IMR-90 (cell line): Measurements from ENCODE around the gene C15orf62. TPM values are rescaled to one million over a fixed set of nuclear protein-coding genes. Genes with fewer than 3 reads are reported as not detected.

ENCODE experiments used
- ATAC-seq: fragments of 200-7000 bp; cut with Tn5 transposase; 2 replicates; pipeline ENCODE4 v1.9.1; 2020; ENCODE audit warnings: low read depth, mild to moderate bottlenecking, moderate library complexity
- BruUV-seq: library from RNA; stranded (reverse); fragments of 400-500 nt; replicated peaks from 2 replicates; lab custom pipeline; 2021; lab: Mats Ljungman, UMichigan
- CTCF ChIA-PET: fragments of 300-600 bp; formaldehyde crosslinking; extraction: SDS; loops from one replicate; lab custom pipeline; 2021; ENCODE audit warnings: antibody characterized with exemption; lab: Yijun Ruan, JAX
- POLR2A ChIA-PET: fragments of 300-600 bp; sonication (Branson Sonifier 250); formaldehyde crosslinking; loops from one replicate; lab custom pipeline; 2022; ENCODE audit warnings: antibody characterized with exemption; ENCODE audit not compliant: unreplicated experiment; lab: Charles Lee
- DNase-seq: peaks from one replicate; pipeline ENCODE4 v3.0.0; 2013
- H2AFZ ChIP-seq: replicated peaks from 2 replicates; pipeline ENCODE3; 2013; ENCODE audit warnings: low read length, mild to moderate bottlenecking; ENCODE audit not compliant: poor library complexity
- H2AK5ac ChIP-seq: 2 replicates; pipeline ENCODE4 v1.6.1; 2013; ENCODE audit warnings: low read depth, low read length, inconsistent platforms
- H2AK9ac ChIP-seq: replicated peaks from 2 replicates; pipeline ENCODE3; 2013; ENCODE audit warnings: mild to moderate bottlenecking, low read depth, low read length, moderate library complexity; ENCODE audit not compliant: poor library complexity
- H2BK120ac ChIP-seq: 2 replicates; pipeline ENCODE4 v1.6.1; 2013; ENCODE audit warnings: low read depth, low read length, inconsistent platforms
- H2BK15ac ChIP-seq: 3 replicates; pipeline ENCODE4 v1.6.1; 2013; ENCODE audit warnings: low read depth, low read length, inconsistent platforms
- H2BK20ac ChIP-seq: 2 replicates; pipeline ENCODE4 v1.6.1; 2013; ENCODE audit warnings: low read depth, mild to moderate bottlenecking, inconsistent platforms, low read length, moderate library complexity
- H2BK5ac ChIP-seq: 2 replicates; pipeline ENCODE4 v1.6.1; 2013; ENCODE audit warnings: mild to moderate bottlenecking, low read depth, low read length, inconsistent platforms; ENCODE audit not compliant: poor library complexity, severe bottlenecking
- H3K14ac ChIP-seq: replicated peaks from 2 replicates; pipeline ENCODE4 v1.6.1; 2013; ENCODE audit warnings: low read depth, low read length, inconsistent platforms
- H3K18ac ChIP-seq: 2 replicates; pipeline ENCODE4 v1.6.1; 2013; ENCODE audit warnings: low read depth, low read length, control low read depth
- H3K23ac ChIP-seq: 2 replicates; pipeline ENCODE4 v1.6.1; 2013; ENCODE audit warnings: low read depth, low read length, inconsistent platforms
- H3K27ac ChIP-seq: 2 replicates; pipeline ENCODE4 v1.5.1; 2013; ENCODE audit warnings: mild to moderate bottlenecking, control low read depth, low read length; ENCODE audit not compliant: insufficient read depth
- H3K27me3 ChIP-seq: 2 replicates; pipeline ENCODE4 v1.6.1; 2013; ENCODE audit warnings: low read length; ENCODE audit not compliant: control insufficient read depth, insufficient read depth
- H3K36me3 ChIP-seq: 2 replicates; pipeline ENCODE4 v1.6.1; 2013; ENCODE audit warnings: low read length, mixed read lengths; ENCODE audit not compliant: control insufficient read depth, insufficient read depth
- H3K4ac ChIP-seq: 2 replicates; pipeline ENCODE4 v1.6.1; 2013; ENCODE audit warnings: low read depth, low read length, inconsistent platforms
- H3K4me1 ChIP-seq: 2 replicates; pipeline ENCODE4 v1.6.1; 2013; ENCODE audit warnings: low read length, mixed read lengths; ENCODE audit not compliant: control insufficient read depth, insufficient read depth
- H3K4me2 ChIP-seq: 2 replicates; pipeline ENCODE4 v1.6.1; 2013; ENCODE audit warnings: low read depth, mild to moderate bottlenecking, control low read depth, low read length, moderate library complexity
- H3K4me3 ChIP-seq: 2 replicates; pipeline ENCODE4 v1.5.1; 2013; ENCODE audit warnings: low read depth, mild to moderate bottlenecking, control low read depth, low read length, moderate library complexity; ENCODE audit not compliant: insufficient read depth
- H3K56ac ChIP-seq: 2 replicates; pipeline ENCODE4 v1.6.1; 2013; ENCODE audit warnings: low read length, inconsistent platforms; ENCODE audit not compliant: insufficient read depth; ENCODE audit errors: extremely low read depth
- H3K79me1 ChIP-seq, 2 experiments: 2 replicates each; pipeline ENCODE4 v1.6.1; 2013; ENCODE audit warnings: low read length in 2 of 2, inconsistent platforms in 1 of 2, low read depth in 1 of 2
- H3K9ac ChIP-seq: 2 replicates; pipeline ENCODE4 v1.6.1; 2013; ENCODE audit warnings: low read depth, low read length, control low read depth
- H3K9me1 ChIP-seq: 2 replicates; pipeline ENCODE4 v1.6.1; 2013; ENCODE audit warnings: low read length, inconsistent platforms; ENCODE audit not compliant: insufficient read depth
- H3K9me3 ChIP-seq: 2 replicates; pipeline ENCODE4 v1.6.1; 2013; ENCODE audit warnings: low read length; ENCODE audit not compliant: control insufficient read depth, insufficient read depth
- H4K20me1 ChIP-seq: 2 replicates; pipeline ENCODE4 v1.6.1; 2013; ENCODE audit warnings: low read length, inconsistent platforms; ENCODE audit not compliant: insufficient read depth
- H4K5ac ChIP-seq: 2 replicates; pipeline ENCODE4 v1.6.1; 2013; ENCODE audit warnings: mild to moderate bottlenecking, low read depth, low read length, control low read depth
- H4K8ac ChIP-seq, 2 experiments: 2 replicates each; pipeline ENCODE4 v1.6.1; 2013; ENCODE audit warnings: low read depth in 2 of 2, low read length in 2 of 2, control low read depth in 1 of 2, inconsistent platforms in 1 of 2
- H4K91ac ChIP-seq: 2 replicates; pipeline ENCODE4 v1.6.1; 2013; ENCODE audit warnings: low read depth, low read length, inconsistent platforms; ENCODE audit not compliant: insufficient read depth
- BHLHE40 ChIP-seq: fragments of 150-350 bp; IDR thresholded peaks from 2 replicates; pipeline ENCODE4 v1.6.1; 2016; ENCODE audit warnings: mild to moderate bottlenecking, low read depth, low read length
- CEBPB ChIP-seq: IDR thresholded peaks from 2 replicates; pipeline ENCODE4 v1.6.1; 2012; ENCODE audit warnings: low read depth, low read length, improper control_type of control experiment
- CHD1 ChIP-seq: IDR thresholded peaks from 2 replicates; pipeline ENCODE4 v1.6.1; 2012; ENCODE audit warnings: low read depth, low read length, improper control_type of control experiment
- CTCF ChIP-seq: conservative IDR thresholded peaks from 2 replicates; pipeline ENCODE4 v1.5.1; 2012; ENCODE audit warnings: mild to moderate bottlenecking, low read depth, low read length, improper control_type of control experiment
- MAFK ChIP-seq: IDR thresholded peaks from 2 replicates; pipeline ENCODE4 v1.6.1; 2012; ENCODE audit warnings: low read depth, low read length, improper control_type of control experiment
- MAZ ChIP-seq: IDR thresholded peaks from 2 replicates; pipeline ENCODE4 v1.6.1; 2012; ENCODE audit warnings: low read depth, mild to moderate bottlenecking, low read length, improper control_type of control experiment, moderate library complexity, borderline replicate concordance
- MXI1 ChIP-seq: IDR thresholded peaks from 2 replicates; pipeline ENCODE4 v1.6.1; 2012; ENCODE audit warnings: low read depth, mild to moderate bottlenecking, low read length, moderate library complexity, borderline replicate concordance
- NFE2L2 ChIP-seq: fragments of 150-350 bp; IDR thresholded peaks from 2 replicates; pipeline ENCODE4 v1.6.1; 2016; ENCODE audit warnings: low read depth, mild to moderate bottlenecking, low read length
- POLR2A ChIP-seq: IDR thresholded peaks from 2 replicates; pipeline ENCODE4 v1.6.1; 2012; ENCODE audit warnings: mild to moderate bottlenecking, low read depth, low read length
- RAD21 ChIP-seq: IDR thresholded peaks from 2 replicates; pipeline ENCODE4 v1.6.1; 2012; ENCODE audit warnings: low read length, improper control_type of control experiment
- RCOR1 ChIP-seq: IDR thresholded peaks from 2 replicates; pipeline ENCODE4 v1.6.1; 2012; ENCODE audit warnings: mild to moderate bottlenecking, low read length, improper control_type of control experiment; ENCODE audit not compliant: insufficient replicate concordance
- RFX5 ChIP-seq: IDR thresholded peaks from 2 replicates; pipeline ENCODE4 v1.8.0; 2012; ENCODE audit warnings: low read depth, mild to moderate bottlenecking, low read length, moderate library complexity
- SMC3 ChIP-seq: fragments of 150-350 bp; IDR thresholded peaks from 2 replicates; pipeline ENCODE4 v1.6.1; 2016; ENCODE audit warnings: low read depth, mild to moderate bottlenecking, antibody characterized with exemption, low read length, moderate library complexity
- USF2 ChIP-seq: fragments of 150-350 bp; IDR thresholded peaks from 2 replicates; pipeline ENCODE4 v1.6.1; 2017; ENCODE audit warnings: mild to moderate bottlenecking, antibody characterized with exemption, low read length, low read depth
- WGBS, 2 experiments: methylation state at CpG; one replicate each; pipeline versions ENCODE4 v1.1.5 to v1.1.7; 2013; ENCODE audit warnings: missing lambda C conversion rate in 2 of 2; ENCODE audit not compliant: insufficient read length in 1 of 2; ENCODE audit errors: extremely low coverage in 2 of 2; 5-methylcytosine and 5-hydroxymethylcytosine counted together
- dilution Hi-C: fragments of 300-500 bp; cut with HindIII; formaldehyde crosslinking; loops from one replicate; pipeline ENCODE4 v1.14.3; 2018; ENCODE audit warnings: low sequenced_read_pairs; ENCODE audit not compliant: unreplicated experiment
- in situ Hi-C: fragments of 300-500 bp; cut with MboI; formaldehyde crosslinking; loops from 3 replicates; pipeline ENCODE4 v1.14.3; 2019; ENCODE audit warnings: low sequenced_read_pairs, inconsistent platforms, mixed read lengths
- intact Hi-C: fragments of 100-400 bp; cut with micrococcal nuclease; formaldehyde crosslinking; loops from 2 replicates; pipeline ENCODE4 v1.10.0; 2022
- polyA plus RNA-seq, 3 experiments: library from polyadenylated mRNA; depleted of rRNA; stranded (reverse); fragments of >200 nt; gene quantifications; 2 replicates each; pipeline ENCODE4 v1.2.3, GENCODE V29; 2012; ENCODE audit warnings: low replicate concordance in 1 of 3
- total RNA-seq: library from RNA; depleted of rRNA; stranded (reverse); fragments of >200 nt; gene quantifications from 2 replicates; pipeline ENCODE4 v1.2.3, GENCODE V29; 2012

The C15orf62 gene
- total and polyA plus RNA-seq, 2 of the 4 experiments (the other 2 are of a cell fraction) = not detected

DNA sequence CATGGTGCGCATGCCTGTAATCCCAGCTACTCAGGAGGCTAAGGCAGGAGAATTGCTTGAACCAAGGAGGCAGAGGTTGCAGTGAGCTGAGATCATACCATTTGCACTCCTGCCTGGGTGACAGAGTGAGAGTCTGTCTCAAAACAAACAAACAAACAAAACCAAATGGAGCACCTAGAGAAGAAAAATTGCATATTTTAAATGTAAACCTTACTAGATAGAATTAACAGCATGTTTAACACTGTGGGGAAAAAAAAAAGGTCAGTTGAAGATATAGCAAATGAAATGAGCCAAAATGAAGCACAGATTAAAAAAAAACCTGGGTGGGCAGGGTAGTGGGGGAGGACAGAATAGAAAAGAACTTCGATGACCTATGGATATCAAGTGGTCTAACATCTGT is 51.4 kb downstream of the C15orf62 start:
- no peaks in the 10 kb centered on the region for H3K36me3 ChIP-seq
- no TSS peak for BruUV-seq
- POLR2A ChIA-PET = no interaction called here
- dilution Hi-C loops (no loop called here), intact Hi-C loops (no loop called here), in situ Hi-C loops (no loop called here)
- H2BK20ac ChIP-seq = no peak overlapping the region
- H3K4me3 ChIP-seq = no peak overlapping the region
- H3K14ac ChIP-seq = no peak overlapping the region
- H3K9me1 ChIP-seq = peaks cover 3% of the 10 kb centered on the region; the same call in 1 of the 2 replicates
- no peaks in the 10 kb centered on the region for H3K27me3 ChIP-seq
- no peaks in the 10 kb centered on the region for H3K9me3 ChIP-seq
- no peak overlapping the region for H2AFZ ChIP-seq
- DNase-seq (no peak), ATAC-seq (no peak)
- no peaks in the 10 kb centered on the region for H3K79me1 ChIP-seq
- no peak overlapping the region for H3K18ac ChIP-seq
- no peak overlapping the region for H2BK120ac ChIP-seq
- H3K27ac ChIP-seq = no peak overlapping the region
- H2AK5ac ChIP-seq = no peak overlapping the region
- H4K8ac ChIP-seq = no peak overlapping the region
- H4K5ac ChIP-seq = no peak overlapping the region
- H2BK5ac ChIP-seq = no peak overlapping the region
- H2AK9ac ChIP-seq = no peak overlapping the region
- peaks cover 8% of the 10 kb centered on the region for H3K4me1 ChIP-seq
- no peak overlapping the region for H3K9ac ChIP-seq
- H3K56ac ChIP-seq = no peak overlapping the region
- no peak overlapping the region for H2BK15ac ChIP-seq
- no peaks in the 10 kb centered on the region; the same call in 1 of the 2 replicates for H4K20me1 ChIP-seq
- CTCF ChIA-PET = no interaction called here
- no peak overlapping the region for H3K23ac ChIP-seq
- no peak overlapping the region for H3K4ac ChIP-seq
- no CpG with 5 or more reads among the region's 2 CpGs for WGBS, 2 experiments
- H3K4me2 ChIP-seq = no peak overlapping the region
- no peak overlapping the region for H4K91ac ChIP-seq
- TF ChIP-seq RFX5 (no peak), CHD1 (no peak), BHLHE40 (no peak), USF2 (no peak), RAD21 (no peak), SMC3 (no peak), MAFK (no peak), NFE2L2 (no peak), RCOR1 (no peak), MXI1 (no peak), CTCF (no peak), POLR2A (no peak), CEBPB (no peak), MAZ (no peak)
